HCT116 (cell line): ENCODE measurements around the gene SUCNR1. TPM values are rescaled to one million over a fixed set of nuclear protein-coding genes. Genes with fewer than 3 reads are reported as not detected.
A peak's percentile ranks its signal among the peaks of the same experiment; 100 is the strongest.
"Not testable (repeated sequence)": the region's sequence is repeated elsewhere in the genome, so short reads cannot be mapped to it uniquely, and the experiment has no call there.

Source experiments
- ATAC-seq: fragments of 200-7000 bp; cut with Tn5 transposase; 2 replicates; pipeline ENCODE4 v1.9.1; 2020; ENCODE audit warnings: mild to moderate bottlenecking, moderate library complexity
- BruUV-seq: library from RNA; stranded (reverse); fragments of 400-500 nt; replicated peaks from 2 replicates; lab custom pipeline; 2021; lab: Mats Ljungman, UMichigan
- CTCF ChIA-PET: fragments of 300-600 bp; sonication (Branson Sonifier 250); formaldehyde crosslinking; loops from one replicate; lab custom pipeline; 2021; ENCODE audit warnings: antibody characterized with exemption; lab: Charles Lee
- POLR2A ChIA-PET: fragments of 300-600, 350-600 bp; sonication (Branson Sonifier 250); formaldehyde crosslinking; loops from one replicate; lab custom pipeline; 2021; ENCODE audit warnings: antibody characterized with exemption; lab: Charles Lee
- RAD21 ChIA-PET, 2 experiments: fragments of 300-600 bp; sonication (Branson Sonifier 250); formaldehyde crosslinking; loops; one replicate each; lab custom pipeline; 2023; ENCODE audit warnings: low total read pairs in 2 of 2; ENCODE audit not compliant: uncharacterized antibody in 2 of 2, unreplicated experiment in 2 of 2, low non-redundant PET in 1 of 2; lab: Charles Lee
- DNase-seq: peaks from one replicate; pipeline ENCODE4 v3.0.0-alpha.2; 2010; ENCODE audit warnings: low read depth, low spot score
- H2AFZ ChIP-seq: fragments of 200-600 bp; shearing (Covaris generic), sonication (generic); 2 replicates; pipeline ENCODE4 v1.6.1; 2017; ENCODE audit warnings: low read depth, mixed run types, mixed read lengths, antibody characterized with exemption, low read length; ENCODE audit not compliant: poor library complexity, severe bottlenecking
- H3K27ac ChIP-seq: 2 replicates; pipeline ENCODE4 v1.5.1; 2012; ENCODE audit warnings: low read depth, low read length
- H3K27me3 ChIP-seq: fragments of 200-600 bp; sonication (generic); 2 replicates; pipeline ENCODE4 v1.6.1; 2016; ENCODE audit warnings: mixed run types, low read length, mixed read lengths; ENCODE audit not compliant: insufficient read depth
- H3K36me3 ChIP-seq, 2 experiments: fragments of 200-500 bp in 1 of 2; fragments of 200-600 bp in 1 of 2; sonication (Bioruptor generic) in 1 of 2; sonication (generic) in 1 of 2; 2 replicates each; pipeline versions ENCODE4 v1.5.1 to v1.6.1; 2014 to 2016; ENCODE audit warnings: low read length in 2 of 2, inconsistent platforms in 1 of 2, mixed read lengths in 1 of 2, mixed run types in 1 of 2; ENCODE audit not compliant: insufficient read depth in 2 of 2, control insufficient read depth in 1 of 2
- H3K4me1 ChIP-seq, 2 experiments: fragments of 200-600 bp in 1 of 2; sonication (generic) in 1 of 2; 2 replicates each; pipeline versions ENCODE4 v1.5.1 to v1.6.1; 2012 to 2017; ENCODE audit warnings: low read length in 2 of 2, inconsistent platforms in 1 of 2, mild to moderate bottlenecking in 1 of 2, mixed read lengths in 1 of 2, mixed run types in 1 of 2, moderate library complexity in 1 of 2; ENCODE audit not compliant: insufficient read depth in 2 of 2, control insufficient read depth in 1 of 2
- H3K4me2 ChIP-seq: fragments of 200-600 bp; sonication (generic); 2 replicates; pipeline ENCODE4 v1.6.1; 2017; ENCODE audit warnings: mixed run types, low read length, mixed read lengths
- H3K4me3 ChIP-seq, 2 experiments: fragments of 200-600 bp in 1 of 2; sonication (generic) in 1 of 2; replicated peaks in 1 of 2; 2 replicates each; pipeline ENCODE4 v1.5.1; 2011 to 2016; ENCODE audit warnings: low read length in 2 of 2, control low read depth in 1 of 2, low read depth in 1 of 2, mild to moderate bottlenecking in 1 of 2, mixed read lengths in 1 of 2, mixed run types in 1 of 2
- H3K79me2 ChIP-seq: fragments of 200-600 bp; sonication (generic); 2 replicates; pipeline ENCODE4 v1.6.1; 2017; ENCODE audit warnings: mild to moderate bottlenecking, mixed run types, low read length, moderate library complexity, mixed read lengths; ENCODE audit not compliant: insufficient read depth
- H3K9ac ChIP-seq: fragments of 200-600 bp; sonication (generic); 2 replicates; pipeline ENCODE4 v1.6.1; 2016; ENCODE audit warnings: low read length, mixed read lengths
- H3K9me2 ChIP-seq: fragments of 200-600 bp; sonication (generic), shearing (Covaris generic); 2 replicates; pipeline ENCODE4 v1.6.1; 2017; ENCODE audit warnings: mixed run types, mild to moderate bottlenecking, moderate library complexity; ENCODE audit not compliant: insufficient read depth
- H3K9me3 ChIP-seq, 2 experiments: fragments of 200-500 bp in 1 of 2; fragments of 200-600 bp in 1 of 2; sonication (Bioruptor generic) in 1 of 2; sonication (generic) in 1 of 2; 2 replicates each; pipeline ENCODE4 v1.6.1; 2014 to 2017; ENCODE audit warnings: low read length in 2 of 2, mixed read lengths in 2 of 2, inconsistent platforms in 1 of 2, low read depth in 1 of 2, mild to moderate bottlenecking in 1 of 2, mixed run types in 1 of 2, moderate library complexity in 1 of 2; ENCODE audit not compliant: control insufficient read depth in 1 of 2, insufficient read depth in 1 of 2
- H4K20me1 ChIP-seq: fragments of 200-600 bp; sonication (generic), shearing (Covaris generic); 2 replicates; pipeline ENCODE4 v1.6.1; 2017; ENCODE audit warnings: mixed run types, mild to moderate bottlenecking, moderate library complexity; ENCODE audit not compliant: insufficient read depth
- EGR1 ChIP-seq: IDR thresholded peaks from 2 replicates; pipeline ENCODE4 v1.6.1; 2012; ENCODE audit warnings: low read depth
- ELF1 ChIP-seq: IDR thresholded peaks from 2 replicates; pipeline ENCODE4 v1.6.1; 2012; ENCODE audit warnings: low read depth, borderline replicate concordance
- EZH2 ChIP-seq: fragments of 200-600 bp; sonication (generic); IDR thresholded peaks from 2 replicates; pipeline ENCODE4 v1.6.1; 2017; ENCODE audit warnings: antibody characterized with exemption, mixed run types
- FOSL1 ChIP-seq: IDR thresholded peaks from 2 replicates; pipeline ENCODE4 v1.6.1; 2012; ENCODE audit warnings: low read depth
- RAD21 ChIP-seq: IDR thresholded peaks from 2 replicates; pipeline ENCODE4 v1.6.1; 2012; ENCODE audit warnings: low read depth, mild to moderate bottlenecking
- SIN3A ChIP-seq: IDR thresholded peaks from 2 replicates; pipeline ENCODE4 v1.6.1; 2012; ENCODE audit warnings: low read depth
- SP1 ChIP-seq: IDR thresholded peaks from 2 replicates; pipeline ENCODE4 v1.6.1; 2012; ENCODE audit warnings: low read depth
- SRF ChIP-seq: IDR thresholded peaks from 2 replicates; pipeline ENCODE4 v1.6.1; 2012; ENCODE audit warnings: low read depth
- TCF7L2 ChIP-seq: IDR thresholded peaks from 2 replicates; pipeline ENCODE4 v1.7.0; 2011; ENCODE audit warnings: borderline replicate concordance, inconsistent platforms; ENCODE audit not compliant: insufficient read depth, insufficient read length; ENCODE audit errors: extremely low read depth
- YY1 ChIP-seq: IDR thresholded peaks from 2 replicates; pipeline ENCODE4 v1.6.1; 2011; ENCODE audit warnings: low read length, low read depth, moderate library complexity, mild to moderate bottlenecking; ENCODE audit not compliant: insufficient replicate concordance; ENCODE audit errors: extremely low read depth
- ZFX ChIP-seq: fragments of 450-650 bp; IDR thresholded peaks from 2 replicates; pipeline ENCODE4 v1.6.1; 2017
- intact Hi-C: fragments of 100-400 bp; cut with micrococcal nuclease; formaldehyde crosslinking; loops from 2 replicates; pipeline ENCODE4 v1.10.0; 2022
- total RNA-seq: library from RNA; stranded (reverse); gene quantifications from one replicate; pipeline ENCODE4 v1.2.1, GENCODE V29; 2021; ENCODE audit not compliant: unreplicated experiment
- TF ChIP-seq, protein P1 (sequence below): IDR thresholded peaks from 2 replicates; pipeline ENCODE4 v1.6.1; 2011; ENCODE audit warnings: mild to moderate bottlenecking, low read length, moderate library complexity; ENCODE audit not compliant: insufficient replicate concordance; ENCODE audit errors: extremely low read depth
- TF ChIP-seq, protein P2 (sequence below), 3 experiments: fragments of 200-600 bp in 1 of 3; sonication (generic) in 1 of 3; IDR thresholded peaks in 2 of 3; conservative IDR thresholded peaks in 1 of 3; 2 replicates each; pipeline ENCODE4 v1.5.1; 2012 to 2017; ENCODE audit warnings: low read depth in 2 of 3, low read length in 2 of 3, antibody characterized with exemption in 1 of 3, borderline replicate concordance in 1 of 3, control low read depth in 1 of 3, mild to moderate bottlenecking in 1 of 3, mixed read lengths in 1 of 3, mixed run types in 1 of 3, moderate library complexity in 1 of 3; ENCODE audit not compliant: insufficient read depth in 1 of 3

SUCNR1 gene
- total RNA-seq, 1 experiment from 2014 or later, result 0.17 TPM

- TF ChIP-seq SP1, result no peak
- no peak for TF ChIP-seq EZH2
- no peak for TF ChIP-seq FOSL1
- TF ChIP-seq TCF7L2, result no peak
- TF ChIP-seq, protein P1, sequence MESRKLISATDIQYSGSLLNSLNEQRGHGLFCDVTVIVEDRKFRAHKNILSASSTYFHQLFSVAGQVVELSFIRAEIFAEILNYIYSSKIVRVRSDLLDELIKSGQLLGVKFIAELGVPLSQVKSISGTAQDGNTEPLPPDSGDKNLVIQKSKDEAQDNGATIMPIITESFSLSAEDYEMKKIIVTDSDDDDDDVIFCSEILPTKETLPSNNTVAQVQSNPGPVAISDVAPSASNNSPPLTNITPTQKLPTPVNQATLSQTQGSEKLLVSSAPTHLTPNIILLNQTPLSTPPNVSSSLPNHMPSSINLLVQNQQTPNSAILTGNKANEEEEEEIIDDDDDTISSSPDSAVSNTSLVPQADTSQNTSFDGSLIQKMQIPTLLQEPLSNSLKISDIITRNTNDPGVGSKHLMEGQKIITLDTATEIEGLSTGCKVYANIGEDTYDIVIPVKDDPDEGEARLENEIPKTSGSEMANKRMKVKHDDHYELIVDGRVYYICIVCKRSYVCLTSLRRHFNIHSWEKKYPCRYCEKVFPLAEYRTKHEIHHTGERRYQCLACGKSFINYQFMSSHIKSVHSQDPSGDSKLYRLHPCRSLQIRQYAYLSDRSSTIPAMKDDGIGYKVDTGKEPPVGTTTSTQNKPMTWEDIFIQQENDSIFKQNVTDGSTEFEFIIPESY, result no peak
- no peak for TF ChIP-seq ELF1
- no peak for TF ChIP-seq SRF
- TF ChIP-seq YY1, result no peak
- TF ChIP-seq, protein P2, sequence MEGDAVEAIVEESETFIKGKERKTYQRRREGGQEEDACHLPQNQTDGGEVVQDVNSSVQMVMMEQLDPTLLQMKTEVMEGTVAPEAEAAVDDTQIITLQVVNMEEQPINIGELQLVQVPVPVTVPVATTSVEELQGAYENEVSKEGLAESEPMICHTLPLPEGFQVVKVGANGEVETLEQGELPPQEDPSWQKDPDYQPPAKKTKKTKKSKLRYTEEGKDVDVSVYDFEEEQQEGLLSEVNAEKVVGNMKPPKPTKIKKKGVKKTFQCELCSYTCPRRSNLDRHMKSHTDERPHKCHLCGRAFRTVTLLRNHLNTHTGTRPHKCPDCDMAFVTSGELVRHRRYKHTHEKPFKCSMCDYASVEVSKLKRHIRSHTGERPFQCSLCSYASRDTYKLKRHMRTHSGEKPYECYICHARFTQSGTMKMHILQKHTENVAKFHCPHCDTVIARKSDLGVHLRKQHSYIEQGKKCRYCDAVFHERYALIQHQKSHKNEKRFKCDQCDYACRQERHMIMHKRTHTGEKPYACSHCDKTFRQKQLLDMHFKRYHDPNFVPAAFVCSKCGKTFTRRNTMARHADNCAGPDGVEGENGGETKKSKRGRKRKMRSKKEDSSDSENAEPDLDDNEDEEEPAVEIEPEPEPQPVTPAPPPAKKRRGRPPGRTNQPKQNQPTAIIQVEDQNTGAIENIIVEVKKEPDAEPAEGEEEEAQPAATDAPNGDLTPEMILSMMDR (IDR thresholded peaks at IDR 0.05 in 2 of 3, conservative IDR thresholded peaks at IDR 0.05 in 1 of 3; ENCODE audit: borderline replicate concordance in 1 of 3, insufficient read depth in 1 of 3, low read depth in 2 of 3, low read length in 2 of 3), result no peak
- TF ChIP-seq ZFX, result no peak
- TF ChIP-seq SIN3A, result no peak
- no peak for TF ChIP-seq RAD21
- TF ChIP-seq EGR1, result no peak
- TF ChIP-seq, all 23 proteins: peak for 0
- H3K9ac ChIP-seq, result no peak overlapping the region
- H3K79me2 ChIP-seq, result no peaks in the 10 kb centered on the region
- no peaks in the 10 kb centered on the region for H3K27me3 ChIP-seq
- H3K9me3 ChIP-seq, result no peaks in the 10 kb centered on the region
- no peak overlapping the region for H3K4me3 ChIP-seq
- BruUV-seq, result no TSS peak
- H3K27ac ChIP-seq, result no peak overlapping the region
- no peak for ATAC-seq
- no peaks in the 10 kb centered on the region; a peak in 1 of 4 replicates for H3K4me1 ChIP-seq
- H3K36me3 ChIP-seq, result no peaks in the 10 kb centered on the region
- no peak for DNase-seq
- H3K4me2 ChIP-seq, result no peak overlapping the region
- intact Hi-C loops, result no loop called here
- RAD21 ChIA-PET, result no interaction called here
- H4K20me1 ChIP-seq, result no peaks in the 10 kb centered on the region
- POLR2A ChIA-PET, result no interaction called here
- CTCF ChIA-PET, result no interaction called here
- H3K9me2 ChIP-seq, result no peaks in the 10 kb centered on the region
- H2AFZ ChIP-seq, result peak overlapping the region; percentile 47
Measured at GRCh38 chr3:151871639-151872468, 1.6 kb upstream of the SUCNR1 start.

- H3K4me1 ChIP-seq, H3K4me3 ChIP-seq, H2AFZ ChIP-seq, ATAC-seq, H3K79me2 ChIP-seq, H3K4me2 ChIP-seq, H3K27ac ChIP-seq, BruUV-seq, RAD21 ChIA-PET, DNase-seq, CTCF ChIA-PET, H3K9me2 ChIP-seq, H3K27me3 ChIP-seq, H3K9me3 ChIP-seq, H3K36me3 ChIP-seq, intact Hi-C loops, POLR2A ChIA-PET, H3K9ac ChIP-seq, H4K20me1 ChIP-seq: not testable (repeated sequence)
Measured at GRCh38 chr3:151874079-151874478, 636 bp downstream of the SUCNR1 start.
